ENCODE data around the gene P2RX6. TPM values are rescaled to one million over a fixed set of nuclear protein-coding genes. Genes with fewer than 3 reads are reported as not detected.
"Not testable (repeated sequence)": the region's sequence is repeated elsewhere in the genome, so short reads cannot be mapped to it uniquely, and the experiment has no call there.

The P2RX6 gene
- total and polyA plus RNA-seq, 2 of the 4 experiments (the other 2 are of a cell fraction) = 0.90 to 1.6 TPM

DNA sequence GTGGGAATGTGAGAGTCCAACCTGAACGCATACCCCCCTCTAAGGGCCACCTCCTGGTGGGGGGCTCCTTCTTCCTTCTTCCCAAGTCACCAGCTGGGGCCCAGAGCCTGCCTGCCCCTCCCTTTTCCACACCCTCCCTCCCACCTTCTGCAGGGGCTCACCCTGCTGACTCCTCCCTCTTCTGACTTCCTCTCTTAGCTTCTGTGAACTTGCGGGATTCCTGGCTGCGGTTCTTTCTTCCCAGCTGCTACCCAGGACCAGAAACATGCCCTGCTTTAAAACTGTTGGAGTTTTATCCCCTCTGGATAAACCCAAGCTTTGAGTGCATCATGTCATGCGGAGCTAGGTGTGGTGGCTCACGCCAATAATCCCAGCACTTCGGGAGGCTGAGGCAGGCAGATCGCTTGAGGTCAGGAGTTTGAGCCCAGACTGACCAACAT lies 40.9 kb downstream of the P2RX6 start:
- dilution Hi-C loops (cut with HindIII; ENCODE audit: low sequenced_read_pairs, unreplicated experiment) = no loop called here
- Histone ChIP-seq H4K91ac (ENCODE audit: insufficient read depth, low read depth, low read length) (no peak overlapping the region), H4K5ac (ENCODE audit: low read depth, low read length) (no peak overlapping the region), H3K4me3 (ENCODE audit: insufficient read depth, low read depth, low read length) (no peak overlapping the region), H4K8ac (ENCODE audit: low read depth in 2 of 2, low read length in 2 of 2) (no peak overlapping the region), H3K4ac (ENCODE audit: low read depth, low read length) (no peak overlapping the region), H3K4me2 (ENCODE audit: low read depth, low read length) (no peak overlapping the region), H2BK120ac (ENCODE audit: low read depth, low read length) (no peak overlapping the region), H3K36me3 (ENCODE audit: control insufficient read depth, insufficient read depth, low read length) (no peaks in the 10 kb centered on the region), H2BK15ac (ENCODE audit: low read depth, low read length) (no peak overlapping the region), H3K23ac (ENCODE audit: low read depth, low read length) (no peak overlapping the region), H2AK9ac (replicated peaks; ENCODE audit: low read depth, low read length, poor library complexity) (no peak overlapping the region), H2AFZ (replicated peaks; ENCODE audit: low read length, poor library complexity) (no peak overlapping the region), H3K27ac (ENCODE audit: insufficient read depth, low read length) (no peak overlapping the region), H3K9ac (ENCODE audit: low read depth, low read length) (no peak overlapping the region), H3K9me1 (ENCODE audit: insufficient read depth, low read length) (no peaks in the 10 kb centered on the region), H3K56ac (ENCODE audit: extremely low read depth, insufficient read depth, low read length) (no peak overlapping the region), H3K79me1 (ENCODE audit: low read depth in 1 of 2, low read length in 2 of 2) (no peaks in the 10 kb centered on the region), H3K14ac (replicated peaks; ENCODE audit: low read depth, low read length) (no peak overlapping the region), H3K4me1 (ENCODE audit: control insufficient read depth, insufficient read depth, low read length) (peaks cover 6% of the 10 kb centered on the region), H3K9me3 (ENCODE audit: control insufficient read depth, insufficient read depth, low read length) (no peaks in the 10 kb centered on the region), H4K20me1 (ENCODE audit: insufficient read depth, low read length) (no peaks in the 10 kb centered on the region), H3K18ac (ENCODE audit: low read depth, low read length) (no peak overlapping the region), H2BK5ac (ENCODE audit: low read depth, low read length, poor library complexity, severe bottlenecking) (no peak overlapping the region), H2AK5ac (ENCODE audit: low read depth, low read length) (no peak overlapping the region), H3K27me3 (ENCODE audit: control insufficient read depth, insufficient read depth, low read length) (peaks cover 29% of the 10 kb centered on the region), H2BK20ac (ENCODE audit: low read depth, low read length) (no peak overlapping the region)
- in situ Hi-C loops (cut with MboI; ENCODE audit: low sequenced_read_pairs) = no loop called here
- TF ChIP-seq, protein P1, sequence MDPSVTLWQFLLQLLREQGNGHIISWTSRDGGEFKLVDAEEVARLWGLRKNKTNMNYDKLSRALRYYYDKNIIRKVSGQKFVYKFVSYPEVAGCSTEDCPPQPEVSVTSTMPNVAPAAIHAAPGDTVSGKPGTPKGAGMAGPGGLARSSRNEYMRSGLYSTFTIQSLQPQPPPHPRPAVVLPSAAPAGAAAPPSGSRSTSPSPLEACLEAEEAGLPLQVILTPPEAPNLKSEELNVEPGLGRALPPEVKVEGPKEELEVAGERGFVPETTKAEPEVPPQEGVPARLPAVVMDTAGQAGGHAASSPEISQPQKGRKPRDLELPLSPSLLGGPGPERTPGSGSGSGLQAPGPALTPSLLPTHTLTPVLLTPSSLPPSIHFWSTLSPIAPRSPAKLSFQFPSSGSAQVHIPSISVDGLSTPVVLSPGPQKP (IDR thresholded peaks at IDR 0.05; ENCODE audit: borderline replicate concordance, low read depth, low read length) = no peak
- no peak for TF ChIP-seq MXI1 (IDR thresholded peaks at IDR 0.05; ENCODE audit: borderline replicate concordance, low read depth, low read length)
- no peak for TF ChIP-seq CHD1 (IDR thresholded peaks at IDR 0.05; ENCODE audit: low read depth, low read length)
- no peak for TF ChIP-seq MAZ (IDR thresholded peaks at IDR 0.05; ENCODE audit: borderline replicate concordance, low read depth, low read length)
- no peak for TF ChIP-seq CEBPB (IDR thresholded peaks at IDR 0.05; ENCODE audit: low read depth, low read length)
- TF ChIP-seq BHLHE40 (IDR thresholded peaks at IDR 0.05; ENCODE audit: low read depth, low read length) = no peak
- BruUV-seq (replicated peaks) = no TSS peak
- 7% methylated on average over 2 of the region's 7 CpGs; no CpG with 5 or more reads in 1 of the 2 experiments for WGBS, 2 experiments (ENCODE audit: extremely low coverage in 2 of 2, insufficient read length in 1 of 2)
- DNase-seq (no peak), ATAC-seq (ENCODE audit: low read depth) (no peak)
- POLR2A ChIA-PET (ENCODE audit: unreplicated experiment) = interaction anchor here (0.7 kb wide), 1 partner anchor 1145 kb away, joined by 8 read pairs; no protein-coding TSS in a partner anchor
- CTCF ChIA-PET = no interaction called here
- intact Hi-C loops (cut with micrococcal nuclease) = no loop called here

- H2BK5ac ChIP-seq (ENCODE audit: low read depth, low read length, poor library complexity, severe bottlenecking); H2AK9ac ChIP-seq (replicated peaks; ENCODE audit: low read depth, low read length, poor library complexity); H4K91ac ChIP-seq (ENCODE audit: insufficient read depth, low read depth, low read length); H2BK20ac ChIP-seq (ENCODE audit: low read depth, low read length); intact Hi-C loops (cut with micrococcal nuclease); H2BK120ac ChIP-seq (ENCODE audit: low read depth, low read length); H3K4ac ChIP-seq (ENCODE audit: low read depth, low read length); H3K4me3 ChIP-seq (ENCODE audit: insufficient read depth, low read depth, low read length); H4K8ac ChIP-seq (ENCODE audit: low read depth in 2 of 2, low read length in 2 of 2); H3K14ac ChIP-seq (replicated peaks; ENCODE audit: low read depth, low read length); ATAC-seq (ENCODE audit: low read depth); POLR2A ChIA-PET (ENCODE audit: unreplicated experiment); H3K9me3 ChIP-seq (ENCODE audit: control insufficient read depth, insufficient read depth, low read length); H3K79me1 ChIP-seq (ENCODE audit: low read depth in 1 of 2, low read length in 2 of 2); H3K56ac ChIP-seq (ENCODE audit: extremely low read depth, insufficient read depth, low read length); H3K9me1 ChIP-seq (ENCODE audit: insufficient read depth, low read length); H4K5ac ChIP-seq (ENCODE audit: low read depth, low read length); in situ Hi-C loops (cut with MboI; ENCODE audit: low sequenced_read_pairs); H4K20me1 ChIP-seq (ENCODE audit: insufficient read depth, low read length); H2AFZ ChIP-seq (replicated peaks; ENCODE audit: low read length, poor library complexity); H3K23ac ChIP-seq (ENCODE audit: low read depth, low read length); H3K9ac ChIP-seq (ENCODE audit: low read depth, low read length); DNase-seq; CTCF ChIA-PET; BruUV-seq (replicated peaks); H2AK5ac ChIP-seq (ENCODE audit: low read depth, low read length); H3K4me1 ChIP-seq (ENCODE audit: control insufficient read depth, insufficient read depth, low read length); dilution Hi-C loops (cut with HindIII; ENCODE audit: low sequenced_read_pairs, unreplicated experiment); H3K36me3 ChIP-seq (ENCODE audit: control insufficient read depth, insufficient read depth, low read length); H3K4me2 ChIP-seq (ENCODE audit: low read depth, low read length); H3K18ac ChIP-seq (ENCODE audit: low read depth, low read length); H3K27ac ChIP-seq (ENCODE audit: insufficient read depth, low read length); H2BK15ac ChIP-seq (ENCODE audit: low read depth, low read length): not testable (repeated sequence)
- H3K27me3 ChIP-seq (ENCODE audit: control insufficient read depth, insufficient read depth, low read length) = peaks cover 22% of the 10 kb centered on the region
- WGBS, 2 experiments (ENCODE audit: extremely low coverage in 2 of 2, insufficient read length in 1 of 2) = no CpG with 5 or more reads among the region's 8 CpGs
These were observed 45.4 kb downstream of the P2RX6 start for GRCh38 chr22:21060363-21060762.
